IMR-90 (cell line): ENCODE measurements around the gene TMEM223.

Source experiments
- CHD1 ChIP-seq: IDR thresholded peaks from 2 replicates; pipeline ENCODE4 v1.6.1; 2012; ENCODE audit warnings: low read depth, low read length, improper control_type of control experiment
- CTCF ChIP-seq: conservative IDR thresholded peaks from 2 replicates; pipeline ENCODE4 v1.5.1; 2012; ENCODE audit warnings: mild to moderate bottlenecking, low read depth, low read length, improper control_type of control experiment
- MAZ ChIP-seq: IDR thresholded peaks from 2 replicates; pipeline ENCODE4 v1.6.1; 2012; ENCODE audit warnings: low read depth, mild to moderate bottlenecking, low read length, improper control_type of control experiment, moderate library complexity, borderline replicate concordance
- POLR2A ChIP-seq: IDR thresholded peaks from 2 replicates; pipeline ENCODE4 v1.6.1; 2012; ENCODE audit warnings: mild to moderate bottlenecking, low read depth, low read length
- RAD21 ChIP-seq: IDR thresholded peaks from 2 replicates; pipeline ENCODE4 v1.6.1; 2012; ENCODE audit warnings: low read length, improper control_type of control experiment
- SMC3 ChIP-seq: fragments of 150-350 bp; IDR thresholded peaks from 2 replicates; pipeline ENCODE4 v1.6.1; 2016; ENCODE audit warnings: low read depth, mild to moderate bottlenecking, antibody characterized with exemption, low read length, moderate library complexity
- USF2 ChIP-seq: fragments of 150-350 bp; IDR thresholded peaks from 2 replicates; pipeline ENCODE4 v1.6.1; 2017; ENCODE audit warnings: mild to moderate bottlenecking, antibody characterized with exemption, low read length, low read depth

DNA sequence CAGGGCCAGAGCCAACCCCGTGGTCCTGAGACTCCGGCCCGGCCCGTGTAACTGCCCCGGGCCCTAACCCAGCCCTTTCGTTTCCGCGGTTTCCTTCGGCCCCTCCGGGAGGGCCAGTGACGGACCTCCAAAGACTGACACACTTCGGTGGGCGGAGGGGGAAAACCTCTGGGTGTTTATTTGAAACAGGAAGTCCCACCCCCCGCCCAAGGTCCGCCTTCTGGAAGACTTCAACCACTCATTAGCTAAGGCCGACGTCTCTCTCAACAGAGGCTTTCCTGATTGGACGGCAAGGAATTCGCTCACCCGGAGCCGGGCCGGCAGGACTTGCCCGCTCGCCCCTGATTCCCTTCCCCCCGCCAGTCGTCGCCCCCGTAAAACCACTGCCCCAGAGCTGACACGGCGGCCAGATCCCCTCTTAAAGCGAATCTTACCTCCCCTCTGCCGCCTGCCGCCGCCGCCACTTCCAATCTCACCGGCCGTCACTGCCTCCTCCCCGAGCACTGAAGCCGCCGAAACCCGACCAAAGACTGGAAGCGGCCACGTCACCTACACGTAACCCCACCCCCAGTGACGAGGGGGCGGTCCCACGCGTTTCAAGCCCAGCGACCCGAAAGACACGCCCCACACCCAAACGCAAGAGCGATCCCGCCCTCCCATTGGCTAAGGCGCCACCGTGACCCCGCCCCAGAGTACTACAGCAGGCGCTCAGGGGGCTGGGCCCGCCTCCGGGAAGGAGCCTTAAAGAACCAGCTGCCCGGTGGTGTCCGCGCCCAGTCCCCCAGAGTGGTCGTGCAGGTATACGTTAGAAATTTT lies 39.9 kb upstream of the TMEM223 start, which contains the start of gene STX5:
- TF ChIP-seq CTCF (no peak), SMC3 (no peak), POLR2A (peak; percentile 96), USF2 (peak; percentile 87), CHD1 (no peak; the same call in 1 of the 2 replicates), RAD21 (no peak), MAZ (peak; percentile 45; the same call in 1 of the 2 replicates)
